Activated CD8-positive, alpha-beta T cell treated with anti-CD3 and anti-CD28 coated beads, Interleukin-2, amount 10 ng/mL, durations not matched to agents 7 days and 5 days (primary cell): Measurements from ENCODE around the gene GAREM2. TPM values are rescaled to one million over a fixed set of nuclear protein-coding genes. Genes with fewer than 3 reads are reported as not detected.
"Not testable (repeated sequence)": the region's sequence is repeated elsewhere in the genome, so short reads cannot be mapped to it uniquely, and the experiment has no call there.

Experiments used
- ATAC-seq: fragments of 150-1000 bp; cut with Tn5 transposase; one replicate; pipeline ENCODE4 v1.10.0; 2021; ENCODE audit warnings: moderate library complexity
- CTCF ChIA-PET: fragments of 350-600 bp; sonication (Branson Sonifier 250); formaldehyde crosslinking; loops from one replicate; lab custom pipeline; 2021; ENCODE audit warnings: antibody characterized with exemption; lab: Charles Lee
- POLR2A ChIA-PET: fragments of 350-600 bp; sonication (Branson Sonifier 250); formaldehyde crosslinking; loops from one replicate; lab custom pipeline; 2021; ENCODE audit warnings: antibody characterized with exemption; lab: Charles Lee
- DNase-seq: peaks from one replicate; pipeline ENCODE4 v3.0.0-alpha.2; 2020
- H3K27ac Mint-ChIP-seq: one replicate; pipeline ENCODE4 v1.8.0; 2021; ENCODE audit warnings: mild to moderate bottlenecking, mixed read lengths
- H3K27me3 Mint-ChIP-seq: one replicate; pipeline ENCODE4 v1.8.0; 2021; ENCODE audit warnings: low read depth, mixed read lengths
- H3K36me3 Mint-ChIP-seq: one replicate; pipeline ENCODE4 v1.8.0; 2021; ENCODE audit warnings: low read depth, mixed read lengths
- H3K4me1 Mint-ChIP-seq: one replicate; pipeline ENCODE4 v1.8.0; 2021; ENCODE audit warnings: low read depth, mixed read lengths
- H3K4me3 Mint-ChIP-seq: one replicate; pipeline ENCODE4 v1.8.0; 2021; ENCODE audit warnings: mild to moderate bottlenecking, mixed read lengths
- H3K9me3 Mint-ChIP-seq: one replicate; pipeline ENCODE4 v1.8.0; 2022; ENCODE audit warnings: mixed read lengths; ENCODE audit not compliant: insufficient read depth
- total RNA-seq, 2 experiments: library from RNA; stranded (reverse); gene quantifications; one replicate each; pipeline ENCODE4 v1.2.3, GENCODE V29; 2021

The GAREM2 gene
- total RNA-seq, 2 experiments from 2014 or later = 2.8 to 5.5 TPM

DNA sequence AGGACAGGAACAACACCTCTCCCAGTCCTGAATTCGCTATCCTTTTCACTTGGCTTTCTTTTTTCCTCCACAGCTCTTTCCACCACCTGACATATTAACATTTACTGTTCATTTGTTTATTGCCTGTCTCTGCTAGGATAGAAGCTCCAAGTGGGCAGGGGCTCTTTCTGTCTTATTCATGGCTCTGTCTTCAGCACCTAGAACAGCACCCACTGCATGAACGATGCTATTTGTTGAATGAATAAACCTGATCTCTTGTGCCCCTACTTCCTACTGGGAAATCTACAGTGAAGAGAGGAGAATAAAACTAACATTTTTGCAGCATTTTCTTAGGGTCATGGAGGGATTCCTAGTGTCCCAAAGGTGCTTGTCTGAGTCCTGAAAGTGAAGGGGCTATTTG lies 24.4 kb upstream of the GAREM2 start:
- POLR2A ChIA-PET = no interaction called here
- DNase-seq (no peak), ATAC-seq (no peak)
- Mint-ChIP-seq H3K9me3 (no peaks in the 10 kb centered on the region), H3K27me3 (peaks cover 22% of the 10 kb centered on the region), H3K36me3 (no peaks in the 10 kb centered on the region), H3K27ac (no peak overlapping the region), H3K4me3 (no peak overlapping the region), H3K4me1 (peaks cover 2% of the 10 kb centered on the region)
- CTCF ChIA-PET = interaction anchor here (1.8 to 10.6 kb wide), 3 partner anchors 60 to 198 kb away, joined by 6 to 81 read pairs (median 12); no protein-coding TSS in a partner anchor

DNA sequence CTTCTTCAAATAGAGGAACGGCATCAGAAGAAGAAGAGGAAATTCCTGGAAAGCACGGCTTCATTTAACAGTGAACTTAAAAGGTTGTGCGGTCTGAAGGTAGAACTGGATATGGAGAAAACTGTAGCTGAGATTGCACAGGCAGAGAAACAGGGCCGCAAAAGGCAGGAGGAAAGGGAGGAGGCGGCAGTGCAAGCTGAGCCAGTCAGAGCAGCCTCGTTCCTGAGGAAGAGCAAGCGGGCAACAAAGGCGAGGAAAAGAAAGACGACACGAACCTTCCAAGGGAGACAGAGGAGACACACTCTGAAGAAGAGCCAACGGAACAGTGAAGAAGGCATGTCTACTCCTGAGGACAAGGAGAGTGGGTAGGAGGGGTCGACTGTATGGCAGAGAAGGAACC lies 22.6 kb upstream of the GAREM2 start:
- H3K4me1 Mint-ChIP-seq = no peaks in the 10 kb centered on the region
- peaks cover 26% of the 10 kb centered on the region for H3K27me3 Mint-ChIP-seq
- no peaks in the 10 kb centered on the region for H3K9me3 Mint-ChIP-seq
- CTCF ChIA-PET = interaction anchor here (10.6 kb wide), 1 partner anchor 161 kb away, joined by 81 read pairs; no protein-coding TSS in a partner anchor
- POLR2A ChIA-PET = no interaction called here
- no peak overlapping the region for H3K27ac Mint-ChIP-seq
- no peaks in the 10 kb centered on the region for H3K36me3 Mint-ChIP-seq
- no peak overlapping the region for H3K4me3 Mint-ChIP-seq
- ATAC-seq = no peak
- DNase-seq = no peak

DNA sequence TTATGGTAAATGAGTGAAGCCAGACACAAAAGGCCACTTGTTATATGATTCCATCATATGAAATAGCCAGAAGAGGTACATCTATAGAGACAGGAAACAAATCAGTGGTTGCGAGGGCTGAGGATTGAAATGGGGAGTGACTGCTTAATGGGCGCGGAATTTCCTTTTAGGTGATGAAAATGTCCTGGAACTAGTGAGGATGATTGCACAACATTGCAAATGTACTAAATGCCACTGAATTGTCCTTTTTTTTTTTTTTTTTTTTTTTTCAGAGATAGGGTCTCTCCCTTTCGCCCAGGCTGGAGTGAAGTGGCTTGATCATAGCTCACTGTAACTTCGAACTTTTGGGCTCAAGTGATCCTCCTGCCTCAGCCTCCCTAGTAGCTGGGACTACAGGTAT lies 15.3 kb upstream of the GAREM2 start:
- Mint-ChIP-seq H3K4me3 (no peak overlapping the region), H3K36me3 (no peaks in the 10 kb centered on the region), H3K27ac (no peak overlapping the region), H3K4me1 (no peaks in the 10 kb centered on the region), H3K27me3 (peaks cover 16% of the 10 kb centered on the region), H3K9me3 (no peaks in the 10 kb centered on the region)
- CTCF ChIA-PET = no interaction called here
- POLR2A ChIA-PET = no interaction called here
- no peak for DNase-seq
- ATAC-seq = no peak

DNA sequence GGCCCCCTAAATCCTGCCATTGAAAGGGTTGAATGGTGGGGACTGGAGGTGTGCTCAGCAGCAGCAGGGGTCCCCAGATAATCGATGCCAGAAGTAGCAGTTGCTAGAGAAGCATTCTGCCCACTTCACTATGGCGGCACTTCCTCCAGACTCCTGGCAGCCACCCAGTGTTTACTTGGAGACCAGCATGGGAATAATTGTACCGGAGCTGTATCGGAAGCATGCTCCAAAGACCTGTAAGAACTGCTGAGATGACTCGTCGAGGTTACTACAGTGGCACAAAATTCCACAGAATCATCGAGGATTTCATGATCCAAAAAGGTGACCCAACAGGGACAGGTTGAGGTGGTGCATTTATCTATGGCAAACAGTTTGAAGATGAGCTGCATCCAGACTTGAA lies 11.0 kb upstream of the GAREM2 start:
- Mint-ChIP-seq H3K27me3 (peaks cover 2% of the 10 kb centered on the region), H3K4me3 (no peak overlapping the region), H3K9me3 (no peaks in the 10 kb centered on the region), H3K36me3 (no peaks in the 10 kb centered on the region), H3K27ac (no peak overlapping the region), H3K4me1 (no peaks in the 10 kb centered on the region)
- ChIA-PET CTCF (no interaction called here), POLR2A (no interaction called here)
- DNase-seq (no peak), ATAC-seq (no peak)

DNA sequence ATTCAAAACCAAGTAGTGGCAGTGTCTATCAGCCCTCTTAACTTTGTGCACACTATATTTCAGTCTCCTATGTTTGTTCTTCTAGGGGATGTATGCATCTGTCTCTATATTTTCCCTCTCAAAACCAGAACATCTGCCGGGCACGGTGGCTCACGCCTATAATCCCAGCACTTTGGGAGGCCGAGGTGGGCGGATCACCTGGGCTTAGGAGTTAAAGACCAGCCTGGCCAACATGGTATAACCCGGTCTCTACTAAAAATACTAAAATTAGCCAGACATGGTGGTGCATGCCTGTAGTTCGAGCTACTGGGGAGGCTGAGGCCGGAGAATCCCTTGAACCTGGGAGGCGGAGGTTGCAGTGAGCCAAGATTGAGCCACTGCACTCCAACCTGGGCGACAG lies 9.9 kb upstream of the GAREM2 start:
- Mint-ChIP-seq H3K4me3 (no peak overlapping the region), H3K36me3 (no peaks in the 10 kb centered on the region), H3K27ac (no peak overlapping the region), H3K27me3 (no peaks in the 10 kb centered on the region), H3K4me1 (no peaks in the 10 kb centered on the region), H3K9me3 (no peaks in the 10 kb centered on the region)
- no peak for DNase-seq
- ChIA-PET POLR2A (no interaction called here), CTCF (no interaction called here)
- ATAC-seq = no peak

DNA sequence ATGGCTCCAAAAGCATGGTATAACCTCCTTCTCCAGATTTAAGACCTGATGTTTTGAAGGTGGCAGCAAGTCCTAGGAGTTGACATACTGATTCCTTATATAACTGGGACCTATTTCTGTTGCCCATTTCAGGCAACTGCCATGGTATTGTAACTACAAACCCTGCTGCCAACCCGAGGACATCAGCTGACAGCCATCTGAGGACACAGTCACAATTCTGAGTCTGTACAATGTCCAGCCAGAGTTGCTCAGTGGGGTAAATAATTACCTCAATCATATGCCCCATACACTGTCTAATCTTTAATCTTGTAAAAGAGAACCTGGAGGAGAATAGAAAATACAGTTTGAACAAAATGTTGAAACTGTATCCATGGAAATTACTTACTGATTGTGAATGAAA lies 8.7 kb upstream of the GAREM2 start:
- CTCF ChIA-PET = interaction anchor here (0.8 kb wide), 1 partner anchor 21 kb away, joined by 3 read pairs; no protein-coding TSS in a partner anchor
- Mint-ChIP-seq H3K4me1 (no peaks in the 10 kb centered on the region), H3K36me3 (no peaks in the 10 kb centered on the region), H3K4me3 (no peak overlapping the region), H3K27ac (no peak overlapping the region), H3K9me3 (no peaks in the 10 kb centered on the region), H3K27me3 (no peaks in the 10 kb centered on the region)
- POLR2A ChIA-PET = no interaction called here
- DNase-seq = no peak
- no peak for ATAC-seq

DNA sequence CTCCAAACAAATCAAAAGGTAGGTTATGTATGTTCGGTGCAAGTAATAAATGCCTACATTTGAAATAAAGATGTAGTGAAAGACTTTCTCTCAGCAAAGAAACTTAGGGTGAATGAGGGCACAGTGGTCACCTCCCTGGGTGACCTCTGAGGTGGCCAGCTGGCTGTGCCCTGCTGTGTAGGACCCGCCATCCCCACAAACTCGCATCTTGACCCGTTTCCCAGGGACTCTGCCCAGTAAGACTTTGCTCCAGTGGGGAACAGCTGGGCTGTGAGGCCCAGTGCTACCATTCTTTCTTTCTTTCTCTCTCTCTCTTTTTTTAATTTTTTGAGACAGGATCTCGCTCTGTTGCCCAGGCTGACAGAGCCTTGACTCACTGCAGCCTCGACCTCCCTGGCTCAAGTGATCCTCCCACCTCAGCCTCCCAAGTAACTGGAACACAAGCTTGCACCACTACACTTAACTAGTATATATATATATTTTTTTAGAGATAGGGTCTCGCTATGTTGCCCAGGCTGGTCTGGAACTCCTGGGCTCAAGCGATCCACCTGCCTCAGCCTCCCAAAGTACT lies 8.2 kb upstream of the GAREM2 start:
- Mint-ChIP-seq H3K27ac (no peak overlapping the region), H3K4me1 (no peaks in the 10 kb centered on the region), H3K9me3 (no peaks in the 10 kb centered on the region), H3K4me3 (no peak overlapping the region), H3K27me3 (peaks cover 2% of the 10 kb centered on the region), H3K36me3 (no peaks in the 10 kb centered on the region)
- DNase-seq (no peak), ATAC-seq (no peak)
- CTCF ChIA-PET = no interaction called here
- POLR2A ChIA-PET = no interaction called here

DNA sequence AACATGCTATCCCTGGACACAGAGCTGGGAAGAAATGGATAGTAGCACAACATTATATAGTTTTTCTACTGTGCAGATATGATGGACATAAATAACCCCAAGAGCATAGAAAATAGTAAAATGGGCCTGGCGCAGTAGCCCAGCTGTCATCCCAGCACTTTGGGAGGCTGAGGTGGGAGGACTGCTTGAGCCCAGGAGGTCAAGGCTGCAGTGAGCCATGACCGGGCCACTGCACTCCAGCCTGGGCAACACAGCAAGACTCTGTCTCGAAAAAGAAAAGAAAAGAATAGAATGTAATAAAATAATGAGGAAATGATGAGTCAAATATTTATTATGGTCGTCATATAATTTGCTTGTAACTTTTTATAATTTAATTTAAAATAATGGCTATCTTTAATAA lies 7.5 kb upstream of the GAREM2 start:
- CTCF ChIA-PET = interaction anchor here (0.8 kb wide), 1 partner anchor 11 kb away, joined by 5 read pairs; no protein-coding TSS in a partner anchor
- Mint-ChIP-seq H3K4me1 (no peaks in the 10 kb centered on the region), H3K27ac (no peak overlapping the region), H3K9me3 (no peaks in the 10 kb centered on the region), H3K27me3 (peaks cover 5% of the 10 kb centered on the region), H3K36me3 (no peaks in the 10 kb centered on the region), H3K4me3 (no peak overlapping the region)
- ATAC-seq = no peak
- POLR2A ChIA-PET = no interaction called here
- no peak for DNase-seq

DNA sequence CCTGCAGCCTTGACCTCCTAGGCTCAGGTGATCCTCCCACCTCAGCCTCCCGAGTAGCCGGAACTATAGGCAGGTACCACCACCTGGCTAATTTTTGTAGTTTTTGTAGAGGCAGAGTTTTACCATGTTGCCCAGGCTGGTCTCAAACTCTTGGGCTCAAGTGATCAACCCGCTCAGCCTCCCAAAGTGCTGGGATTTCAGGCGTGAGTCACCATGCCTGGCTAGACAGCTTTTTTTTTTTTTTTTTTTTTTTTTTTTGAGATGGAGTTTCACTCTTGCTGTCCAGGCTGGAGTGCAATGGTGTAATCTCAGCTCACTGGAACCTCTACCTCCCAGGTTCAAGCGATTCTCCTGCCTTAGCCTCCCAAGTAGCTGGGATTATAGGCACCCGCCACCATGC lies 6.3 kb upstream of the GAREM2 start:
- peaks cover 14% of the 10 kb centered on the region for H3K27me3 Mint-ChIP-seq
- not testable (repeated sequence) for H3K4me3 Mint-ChIP-seq, H3K9me3 Mint-ChIP-seq, H3K4me1 Mint-ChIP-seq, H3K27ac Mint-ChIP-seq, DNase-seq, H3K36me3 Mint-ChIP-seq, ATAC-seq
- ChIA-PET POLR2A (interaction anchor here (0.6 kb wide), 1 partner anchor 1477 kb away, joined by 3 read pairs; no protein-coding TSS in a partner anchor), CTCF (interaction anchor here (0.7 to 1.1 kb wide), 3 partner anchors 47 to 1517 kb away, joined by 3 to 6 read pairs (median 3); no protein-coding TSS in a partner anchor)

DNA sequence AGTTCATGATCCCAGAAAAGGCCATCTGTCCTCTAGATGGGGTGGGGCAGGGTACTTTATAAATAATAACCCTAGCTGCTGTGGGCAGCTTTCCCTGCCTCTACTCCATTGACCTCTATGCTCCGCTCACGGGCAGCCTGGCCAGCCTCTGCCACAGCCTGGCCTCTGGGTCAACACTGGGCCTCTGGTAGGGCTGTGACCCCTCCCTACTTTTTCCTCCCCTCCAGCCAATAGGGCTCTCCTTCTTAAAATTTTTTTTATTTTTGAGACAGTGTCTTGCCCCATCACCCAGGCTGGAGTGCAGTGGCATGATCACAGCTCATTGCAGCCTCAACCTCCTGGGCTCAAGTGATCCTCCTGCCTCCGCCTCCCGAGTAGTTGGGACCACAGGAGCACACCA lies 4.1 kb upstream of the GAREM2 start:
- H3K27me3 Mint-ChIP-seq = peaks cover 22% of the 10 kb centered on the region
- H3K36me3 Mint-ChIP-seq = no peaks in the 10 kb centered on the region
- no peak overlapping the region for H3K27ac Mint-ChIP-seq
- ATAC-seq (no peak), DNase-seq (no peak)
- POLR2A ChIA-PET = no interaction called here
- no peak overlapping the region for H3K4me3 Mint-ChIP-seq
- CTCF ChIA-PET = interaction anchor here (0.7 kb wide), 1 partner anchor 161 kb away, joined by 3 read pairs; no protein-coding TSS in a partner anchor
- no peaks in the 10 kb centered on the region for H3K9me3 Mint-ChIP-seq
- peaks cover 10% of the 10 kb centered on the region for H3K4me1 Mint-ChIP-seq

DNA sequence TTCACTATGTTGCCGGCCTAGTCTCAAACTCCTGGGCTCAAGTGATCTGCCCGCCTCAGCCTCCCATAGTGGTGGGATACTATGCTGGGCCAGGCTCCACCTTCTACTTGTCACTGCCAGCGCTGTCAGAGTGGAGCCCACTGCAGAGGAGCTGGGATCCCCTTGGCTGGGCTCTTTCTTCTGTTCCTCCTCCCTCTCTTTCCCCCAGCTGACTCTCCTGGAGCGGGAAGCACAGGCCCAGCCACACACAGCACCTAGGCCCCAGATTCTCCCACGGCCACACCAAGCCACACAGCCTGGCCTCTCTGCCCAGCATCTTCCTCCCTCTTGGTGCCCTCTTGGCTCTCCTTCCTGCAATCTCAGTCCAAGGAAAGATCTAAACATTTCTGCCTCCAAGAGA lies 3.7 kb upstream of the GAREM2 start:
- no peak for DNase-seq
- POLR2A ChIA-PET = no interaction called here

DNA sequence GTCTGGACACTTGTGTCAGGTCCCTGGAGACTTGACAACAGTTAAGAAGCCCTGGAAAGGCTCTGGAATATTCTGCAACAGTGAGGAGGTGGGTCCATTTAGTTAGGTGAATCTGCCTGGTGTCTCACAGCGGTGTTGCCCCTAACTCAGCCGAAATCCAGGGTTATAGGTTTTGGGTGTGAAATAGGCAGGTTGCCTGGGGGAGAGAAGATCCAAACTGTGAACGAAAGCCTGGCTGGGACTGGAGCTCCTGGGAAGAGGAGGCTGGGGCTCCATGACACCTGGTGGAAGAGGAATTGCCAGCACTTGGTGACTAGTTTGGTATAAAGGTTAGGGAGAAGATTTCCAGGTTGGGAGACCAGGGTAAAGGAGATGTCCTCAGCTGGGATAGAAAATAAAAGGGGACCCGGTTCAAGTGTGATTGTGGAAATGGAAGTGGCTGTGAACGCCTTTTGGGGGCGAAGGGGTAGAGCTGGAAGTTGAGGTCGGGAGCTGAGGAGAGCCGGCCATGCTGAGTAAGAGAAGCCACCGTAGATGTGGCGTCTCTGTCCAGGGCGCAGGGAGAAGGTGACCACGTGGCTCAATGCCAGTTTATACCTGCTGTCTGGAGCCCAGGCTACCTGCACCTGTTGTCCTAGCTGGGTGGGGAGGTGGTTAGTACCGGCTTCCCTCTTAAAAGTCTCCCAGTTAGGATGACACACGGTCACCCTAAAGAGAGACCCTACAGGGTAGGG lies 3.0 kb upstream of the GAREM2 start:
- no peak overlapping the region for H3K4me3 Mint-ChIP-seq
- peaks cover 13% of the 10 kb centered on the region for H3K4me1 Mint-ChIP-seq
- H3K36me3 Mint-ChIP-seq = no peaks in the 10 kb centered on the region
- no peak overlapping the region for H3K27ac Mint-ChIP-seq
- no peaks in the 10 kb centered on the region for H3K9me3 Mint-ChIP-seq
- CTCF ChIA-PET = no interaction called here
- POLR2A ChIA-PET = no interaction called here
- ATAC-seq = no peak
- H3K27me3 Mint-ChIP-seq = peaks cover 30% of the 10 kb centered on the region
- no peak for DNase-seq

More for the DNA sequence above, 3.7 kb upstream of the GAREM2 start:
- no peaks in the 10 kb centered on the region for H3K36me3 Mint-ChIP-seq
- CTCF ChIA-PET = no interaction called here
- ATAC-seq = no peak
- H3K27ac Mint-ChIP-seq = no peak overlapping the region
- H3K27me3 Mint-ChIP-seq = peaks cover 24% of the 10 kb centered on the region
- no peak overlapping the region for H3K4me3 Mint-ChIP-seq
- H3K9me3 Mint-ChIP-seq = no peaks in the 10 kb centered on the region
- peaks cover 10% of the 10 kb centered on the region for H3K4me1 Mint-ChIP-seq
